Measurements from ENCODE around the gene LARGE1.

DNA sequence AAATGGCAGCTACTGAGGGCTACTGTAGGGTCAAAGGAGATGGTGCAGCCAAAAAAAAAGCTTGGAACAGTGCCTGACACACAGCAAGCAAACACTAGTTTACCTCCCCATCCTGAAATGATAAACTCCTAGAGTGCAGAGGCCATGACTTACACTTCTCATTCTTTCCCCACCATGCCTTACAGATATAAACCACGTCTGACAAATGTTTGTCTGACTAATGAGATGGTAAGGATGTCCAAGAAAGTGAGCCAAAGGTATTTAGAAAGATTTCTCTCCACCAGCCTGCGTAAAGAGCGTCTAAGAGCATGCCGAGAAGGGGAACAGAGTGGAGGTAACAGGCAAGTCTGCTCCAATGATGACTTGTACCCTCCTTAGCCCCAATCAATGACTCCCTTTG lies 99.0 kb downstream of the LARGE1 start:
- TF ChIP-seq, protein P1, sequence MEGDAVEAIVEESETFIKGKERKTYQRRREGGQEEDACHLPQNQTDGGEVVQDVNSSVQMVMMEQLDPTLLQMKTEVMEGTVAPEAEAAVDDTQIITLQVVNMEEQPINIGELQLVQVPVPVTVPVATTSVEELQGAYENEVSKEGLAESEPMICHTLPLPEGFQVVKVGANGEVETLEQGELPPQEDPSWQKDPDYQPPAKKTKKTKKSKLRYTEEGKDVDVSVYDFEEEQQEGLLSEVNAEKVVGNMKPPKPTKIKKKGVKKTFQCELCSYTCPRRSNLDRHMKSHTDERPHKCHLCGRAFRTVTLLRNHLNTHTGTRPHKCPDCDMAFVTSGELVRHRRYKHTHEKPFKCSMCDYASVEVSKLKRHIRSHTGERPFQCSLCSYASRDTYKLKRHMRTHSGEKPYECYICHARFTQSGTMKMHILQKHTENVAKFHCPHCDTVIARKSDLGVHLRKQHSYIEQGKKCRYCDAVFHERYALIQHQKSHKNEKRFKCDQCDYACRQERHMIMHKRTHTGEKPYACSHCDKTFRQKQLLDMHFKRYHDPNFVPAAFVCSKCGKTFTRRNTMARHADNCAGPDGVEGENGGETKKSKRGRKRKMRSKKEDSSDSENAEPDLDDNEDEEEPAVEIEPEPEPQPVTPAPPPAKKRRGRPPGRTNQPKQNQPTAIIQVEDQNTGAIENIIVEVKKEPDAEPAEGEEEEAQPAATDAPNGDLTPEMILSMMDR (IDR thresholded peaks at IDR 0.05), result no peak
- TF ChIP-seq POLR2A (IDR thresholded peaks at IDR 0.05), result no peak
